22Rv1 (cell line): ENCODE data around the gene KIR3DL1.
"Not testable (repeated sequence)": the region's sequence is repeated elsewhere in the genome, so short reads cannot be mapped to it uniquely, and the experiment has no call there.

Experiments
- ZFX ChIP-seq: fragments of 450-650 bp; IDR thresholded peaks from 2 replicates; pipeline ENCODE4 v1.6.1; 2017; ENCODE audit warnings: antibody characterized with exemption, borderline replicate concordance
- TF ChIP-seq, protein P1 (sequence below): fragments of 450-650 bp; IDR thresholded peaks from 2 replicates; pipeline ENCODE4 v1.5.1; 2017; ENCODE audit warnings: mild to moderate bottlenecking

DNA sequence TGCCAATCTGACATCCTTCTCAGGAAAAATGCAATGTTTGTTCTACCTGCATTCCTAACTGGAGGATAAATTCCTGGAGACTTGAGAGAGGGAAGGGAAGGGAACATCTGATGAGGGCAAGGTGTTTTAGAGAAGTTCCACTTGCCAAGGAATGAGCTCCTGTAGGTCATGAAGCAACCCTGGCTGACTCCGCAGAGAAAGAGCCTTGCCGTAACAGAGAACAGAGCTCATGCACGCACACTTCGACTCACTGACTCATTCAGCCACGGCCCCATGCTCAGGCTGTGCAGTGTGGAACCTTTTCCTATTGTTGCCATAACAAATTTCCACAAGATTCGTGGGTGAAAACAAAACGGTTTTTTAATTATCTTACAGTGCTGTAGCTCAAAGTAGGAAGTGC lies 37.4 kb upstream of the KIR3DL1 start:
- TF ChIP-seq, protein P1, sequence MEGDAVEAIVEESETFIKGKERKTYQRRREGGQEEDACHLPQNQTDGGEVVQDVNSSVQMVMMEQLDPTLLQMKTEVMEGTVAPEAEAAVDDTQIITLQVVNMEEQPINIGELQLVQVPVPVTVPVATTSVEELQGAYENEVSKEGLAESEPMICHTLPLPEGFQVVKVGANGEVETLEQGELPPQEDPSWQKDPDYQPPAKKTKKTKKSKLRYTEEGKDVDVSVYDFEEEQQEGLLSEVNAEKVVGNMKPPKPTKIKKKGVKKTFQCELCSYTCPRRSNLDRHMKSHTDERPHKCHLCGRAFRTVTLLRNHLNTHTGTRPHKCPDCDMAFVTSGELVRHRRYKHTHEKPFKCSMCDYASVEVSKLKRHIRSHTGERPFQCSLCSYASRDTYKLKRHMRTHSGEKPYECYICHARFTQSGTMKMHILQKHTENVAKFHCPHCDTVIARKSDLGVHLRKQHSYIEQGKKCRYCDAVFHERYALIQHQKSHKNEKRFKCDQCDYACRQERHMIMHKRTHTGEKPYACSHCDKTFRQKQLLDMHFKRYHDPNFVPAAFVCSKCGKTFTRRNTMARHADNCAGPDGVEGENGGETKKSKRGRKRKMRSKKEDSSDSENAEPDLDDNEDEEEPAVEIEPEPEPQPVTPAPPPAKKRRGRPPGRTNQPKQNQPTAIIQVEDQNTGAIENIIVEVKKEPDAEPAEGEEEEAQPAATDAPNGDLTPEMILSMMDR = not testable (repeated sequence)
- not testable (repeated sequence) for TF ChIP-seq ZFX
